ENCODE results near the gene SERPINE2.
A peak's percentile ranks its signal among the peaks of the same experiment; 100 is the strongest.

Gene SERPINE2

DNA sequence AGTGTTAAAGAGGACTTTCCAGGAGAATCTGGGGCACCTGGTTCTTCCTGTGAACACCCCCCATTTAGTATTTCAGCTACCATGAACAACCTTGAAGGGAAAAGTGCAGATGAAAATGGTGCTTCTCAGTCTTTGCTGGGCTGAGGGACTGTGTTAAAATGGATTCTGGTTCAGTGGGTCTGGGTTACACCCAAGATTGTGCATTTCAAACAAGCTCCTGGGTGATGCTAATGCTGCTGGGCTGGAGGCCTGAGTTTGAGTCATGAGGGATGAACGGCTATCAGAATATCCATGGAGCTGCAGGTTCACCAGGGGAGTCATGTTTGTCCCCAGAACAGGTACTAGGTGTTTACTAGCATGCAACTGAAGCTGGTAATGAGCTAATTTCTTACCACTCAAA, 57.8 kb downstream of the SERPINE2 start:
- Histone ChIP-seq H3K4me1 (ENCODE audit: control insufficient read depth, insufficient read depth, low read length, poor library complexity, severe bottlenecking) (no peaks in the 10 kb centered on the region), H3K9me3 (ENCODE audit: control insufficient read depth, low read length) (no peaks in the 10 kb centered on the region), H3K27ac (ENCODE audit: insufficient read depth, low read length, poor library complexity, severe bottlenecking) (no peak overlapping the region), H3K36me3 (ENCODE audit: control insufficient read depth, insufficient read depth, low read length) (no peaks in the 10 kb centered on the region), H3K27me3 (replicated peaks; ENCODE audit: control insufficient read depth, insufficient read depth, low read length, poor library complexity, severe bottlenecking) (no peaks in the 10 kb centered on the region), H3K4me3 (ENCODE audit: insufficient read depth, low read depth, low read length, poor library complexity, severe bottlenecking) (no peak overlapping the region)
- no peak for DNase-seq

DNA sequence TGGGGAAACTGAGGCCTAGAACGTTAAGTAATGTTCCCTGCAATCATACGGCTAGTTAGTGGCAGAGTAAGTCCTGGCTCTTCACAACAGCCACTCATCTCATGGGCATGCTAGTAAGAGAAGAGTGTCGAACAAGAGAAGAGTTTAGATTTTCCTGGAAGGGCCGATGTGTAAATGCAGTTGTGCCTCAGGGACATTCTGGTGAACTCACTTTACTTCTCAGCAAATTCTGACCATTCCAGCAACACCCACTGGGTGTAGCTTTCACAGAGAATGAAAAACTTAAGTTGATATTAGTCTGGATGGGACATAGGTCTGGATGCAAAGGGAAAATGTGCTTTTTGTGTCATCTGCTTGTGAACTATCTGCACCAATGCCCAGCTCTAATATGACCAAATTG, 58.3 kb downstream of the SERPINE2 start:
- no peak overlapping the region for H3K4me3 ChIP-seq (ENCODE audit: insufficient read depth, low read depth, low read length, poor library complexity, severe bottlenecking)
- no peaks in the 10 kb centered on the region for H3K36me3 ChIP-seq (ENCODE audit: control insufficient read depth, insufficient read depth, low read length)
- no peak overlapping the region for H3K27ac ChIP-seq (ENCODE audit: insufficient read depth, low read length, poor library complexity, severe bottlenecking)
- H3K4me1 ChIP-seq (ENCODE audit: control insufficient read depth, insufficient read depth, low read length, poor library complexity, severe bottlenecking) = no peaks in the 10 kb centered on the region
- H3K27me3 ChIP-seq (replicated peaks; ENCODE audit: control insufficient read depth, insufficient read depth, low read length, poor library complexity, severe bottlenecking) = no peaks in the 10 kb centered on the region
- no peak for DNase-seq
- H3K9me3 ChIP-seq (ENCODE audit: control insufficient read depth, low read length) = no peaks in the 10 kb centered on the region

DNA sequence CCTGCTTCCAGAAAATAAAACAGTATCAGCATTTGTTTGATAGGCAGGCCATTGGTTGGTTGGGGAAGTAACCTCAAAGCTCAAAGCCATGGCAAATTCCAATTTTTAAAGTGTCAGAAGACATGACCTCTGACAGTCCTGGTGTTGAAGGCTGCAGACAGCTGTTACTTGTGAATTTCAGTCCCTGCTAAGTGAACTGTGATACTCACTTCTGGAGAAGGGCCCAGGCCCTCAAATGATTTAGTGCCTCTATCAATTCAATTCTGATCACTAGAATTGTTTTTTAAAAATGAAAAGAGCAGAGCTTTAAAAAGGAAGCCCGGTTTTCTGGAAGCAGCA, 58.7 kb downstream of the SERPINE2 start:
- DNase-seq = no peak
- Histone ChIP-seq H3K27ac (ENCODE audit: insufficient read depth, low read length, poor library complexity, severe bottlenecking) (no peak overlapping the region), H3K9me3 (ENCODE audit: control insufficient read depth, low read length) (no peaks in the 10 kb centered on the region), H3K36me3 (ENCODE audit: control insufficient read depth, insufficient read depth, low read length) (no peaks in the 10 kb centered on the region), H3K27me3 (replicated peaks; ENCODE audit: control insufficient read depth, insufficient read depth, low read length, poor library complexity, severe bottlenecking) (no peaks in the 10 kb centered on the region), H3K4me1 (ENCODE audit: control insufficient read depth, insufficient read depth, low read length, poor library complexity, severe bottlenecking) (no peaks in the 10 kb centered on the region), H3K4me3 (ENCODE audit: insufficient read depth, low read depth, low read length, poor library complexity, severe bottlenecking) (no peak overlapping the region)

DNA sequence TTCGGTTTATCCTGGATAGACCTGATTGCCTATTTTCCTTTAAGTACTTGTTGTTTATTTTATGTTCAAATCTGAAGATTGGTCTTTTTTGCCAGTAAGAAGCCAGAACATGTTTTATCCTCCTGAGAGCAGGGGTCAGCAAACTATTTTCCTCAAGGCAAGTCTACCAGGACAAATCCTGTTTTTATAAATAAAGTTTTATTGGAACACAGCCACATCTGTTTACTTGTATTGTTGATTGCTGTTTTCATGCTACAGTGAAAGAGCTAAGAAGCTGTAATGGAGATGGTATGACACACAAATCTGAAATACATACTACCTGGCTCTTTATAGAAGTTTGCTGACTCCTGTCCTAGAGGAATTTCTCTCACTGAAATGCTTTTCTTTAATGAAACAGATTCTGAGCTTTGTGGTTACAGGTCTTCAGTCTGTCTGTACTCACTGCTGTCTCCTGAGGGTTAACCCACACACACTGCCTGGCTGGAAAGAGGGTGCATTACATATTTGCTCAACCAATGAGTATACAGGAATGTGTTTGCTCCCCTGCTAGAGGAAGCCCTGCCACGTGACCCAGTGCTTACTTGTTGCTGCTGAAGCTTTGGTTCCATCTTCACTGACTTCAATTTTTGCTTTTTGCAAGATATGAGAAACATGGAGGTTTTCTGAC, 59.2 kb downstream of the SERPINE2 start:
- Histone ChIP-seq H3K4me1 (ENCODE audit: control insufficient read depth, insufficient read depth, low read length, poor library complexity, severe bottlenecking) (no peaks in the 10 kb centered on the region), H3K27ac (ENCODE audit: insufficient read depth, low read length, poor library complexity, severe bottlenecking) (no peak overlapping the region), H3K27me3 (replicated peaks; ENCODE audit: control insufficient read depth, insufficient read depth, low read length, poor library complexity, severe bottlenecking) (no peaks in the 10 kb centered on the region), H3K9me3 (ENCODE audit: control insufficient read depth, low read length) (no peaks in the 10 kb centered on the region), H3K36me3 (ENCODE audit: control insufficient read depth, insufficient read depth, low read length) (no peaks in the 10 kb centered on the region), H3K4me3 (ENCODE audit: insufficient read depth, low read depth, low read length, poor library complexity, severe bottlenecking) (no peak overlapping the region)
- no peak for DNase-seq

DNA sequence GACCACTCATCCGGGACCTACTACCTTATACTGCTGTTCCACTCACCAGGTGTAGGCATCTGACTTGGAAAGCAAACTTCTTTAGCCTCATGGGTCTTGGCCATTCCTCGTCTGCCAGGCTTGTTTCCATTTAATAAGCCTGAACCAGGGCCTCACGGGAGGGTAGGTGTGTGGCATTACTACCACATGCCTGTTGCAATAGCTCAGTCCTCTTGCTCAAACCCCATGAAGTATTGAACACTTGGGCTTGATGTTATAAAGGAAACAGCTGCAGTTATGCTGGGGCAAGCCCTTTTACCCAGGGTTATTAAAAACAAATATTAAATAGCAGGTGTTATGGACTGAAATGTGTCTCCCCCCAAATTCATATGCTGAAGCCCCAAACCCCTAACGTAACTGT, 60.6 kb downstream of the SERPINE2 start:
- Histone ChIP-seq H3K4me1 (ENCODE audit: control insufficient read depth, insufficient read depth, low read length, poor library complexity, severe bottlenecking) (no peaks in the 10 kb centered on the region), H3K9me3 (ENCODE audit: control insufficient read depth, low read length) (no peaks in the 10 kb centered on the region), H3K27me3 (replicated peaks; ENCODE audit: control insufficient read depth, insufficient read depth, low read length, poor library complexity, severe bottlenecking) (no peaks in the 10 kb centered on the region), H3K27ac (ENCODE audit: insufficient read depth, low read length, poor library complexity, severe bottlenecking) (no peak overlapping the region), H3K36me3 (ENCODE audit: control insufficient read depth, insufficient read depth, low read length) (no peaks in the 10 kb centered on the region), H3K4me3 (ENCODE audit: insufficient read depth, low read depth, low read length, poor library complexity, severe bottlenecking) (no peak overlapping the region)
- DNase-seq = no peak

DNA sequence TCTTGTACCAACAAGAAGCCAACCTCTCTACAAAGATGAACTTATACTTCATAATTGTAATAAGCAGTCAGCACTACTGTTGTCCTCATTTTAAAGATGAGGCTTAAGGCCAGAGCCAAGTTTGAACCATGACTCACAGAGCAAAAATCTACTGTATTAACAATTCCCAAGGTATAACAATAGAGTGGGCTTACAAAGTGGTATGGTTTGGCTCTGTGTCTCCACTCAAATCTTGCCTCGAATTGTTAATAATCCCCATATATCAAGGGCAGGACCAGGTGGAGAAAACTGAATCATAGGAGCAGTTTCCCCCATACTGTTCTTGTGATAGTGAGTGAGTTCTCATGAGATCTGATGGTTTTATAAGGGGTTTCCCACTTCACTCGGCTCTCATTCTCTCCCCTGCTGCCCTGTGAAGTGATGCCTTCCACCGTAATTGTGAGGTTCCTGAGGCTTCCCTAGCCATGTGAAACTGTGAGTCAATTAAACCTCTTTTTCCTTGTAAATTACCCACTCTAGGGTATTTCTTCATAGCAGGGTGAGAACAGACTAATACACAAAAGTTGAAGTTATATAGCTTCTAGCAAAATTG, 62.4 kb downstream of the SERPINE2 start:
- no peaks in the 10 kb centered on the region for H3K36me3 ChIP-seq (ENCODE audit: control insufficient read depth, insufficient read depth, low read length)
- DNase-seq = no peak
- H3K27ac ChIP-seq (ENCODE audit: insufficient read depth, low read length, poor library complexity, severe bottlenecking) = no peak overlapping the region
- H3K27me3 ChIP-seq (replicated peaks; ENCODE audit: control insufficient read depth, insufficient read depth, low read length, poor library complexity, severe bottlenecking) = no peaks in the 10 kb centered on the region
- no peak overlapping the region for H3K4me3 ChIP-seq (ENCODE audit: insufficient read depth, low read depth, low read length, poor library complexity, severe bottlenecking)
- no peaks in the 10 kb centered on the region for H3K4me1 ChIP-seq (ENCODE audit: control insufficient read depth, insufficient read depth, low read length, poor library complexity, severe bottlenecking)
- H3K9me3 ChIP-seq (ENCODE audit: control insufficient read depth, low read length) = no peaks in the 10 kb centered on the region

DNA sequence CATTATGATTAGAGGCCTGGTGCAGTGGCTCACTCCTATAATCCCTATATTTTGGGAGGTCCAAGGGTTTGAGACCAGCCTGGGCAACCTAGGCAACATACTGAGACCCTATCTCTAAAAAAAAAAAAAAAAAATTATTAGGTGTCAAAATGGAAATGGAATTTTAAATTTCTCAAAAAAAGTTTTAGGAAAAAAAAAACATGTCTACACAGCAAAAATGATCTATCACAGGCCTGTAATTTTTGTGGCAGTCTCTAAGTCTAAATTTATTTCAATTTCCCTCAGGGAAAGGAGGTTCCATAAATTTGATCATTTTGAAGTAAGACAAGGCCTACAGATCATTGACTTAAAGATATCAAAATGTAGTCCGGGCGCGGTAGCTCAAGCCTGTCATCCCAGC, 65.5 kb downstream of the SERPINE2 start:
- Histone ChIP-seq H3K36me3 (ENCODE audit: control insufficient read depth, insufficient read depth, low read length) (peaks cover 1% of the 10 kb centered on the region), H3K9me3 (ENCODE audit: control insufficient read depth, low read length) (no peaks in the 10 kb centered on the region), H3K4me1 (ENCODE audit: control insufficient read depth, insufficient read depth, low read length, poor library complexity, severe bottlenecking) (no peaks in the 10 kb centered on the region), H3K4me3 (ENCODE audit: insufficient read depth, low read depth, low read length, poor library complexity, severe bottlenecking) (no peak overlapping the region), H3K27ac (ENCODE audit: insufficient read depth, low read length, poor library complexity, severe bottlenecking) (no peak overlapping the region), H3K27me3 (replicated peaks; ENCODE audit: control insufficient read depth, insufficient read depth, low read length, poor library complexity, severe bottlenecking) (no peaks in the 10 kb centered on the region)
- no peak for DNase-seq

DNA sequence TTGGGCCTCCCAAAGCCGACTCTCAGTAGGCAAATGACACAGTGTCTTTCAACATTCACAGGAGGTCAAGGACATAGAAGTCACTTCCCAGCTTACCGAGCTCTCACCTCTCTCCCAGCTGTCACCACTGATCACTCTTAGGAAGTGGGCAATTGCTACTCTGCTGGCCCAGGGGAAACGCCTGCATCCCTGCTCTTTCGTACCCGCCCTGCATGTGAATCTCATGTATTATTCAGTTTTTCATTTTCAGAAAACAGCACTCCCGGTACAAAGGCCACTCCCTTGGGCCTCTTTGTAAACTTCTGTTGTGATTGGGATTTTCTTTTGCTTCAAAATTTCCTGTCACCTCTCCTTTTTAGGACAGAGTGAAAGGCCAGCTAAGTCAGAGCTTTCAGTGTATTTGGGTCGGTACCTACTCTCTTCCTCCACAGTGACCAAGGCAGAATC, 66.4 kb downstream of the SERPINE2 start:
- no peaks in the 10 kb centered on the region for H3K9me3 ChIP-seq (ENCODE audit: control insufficient read depth, low read length)

DNA sequence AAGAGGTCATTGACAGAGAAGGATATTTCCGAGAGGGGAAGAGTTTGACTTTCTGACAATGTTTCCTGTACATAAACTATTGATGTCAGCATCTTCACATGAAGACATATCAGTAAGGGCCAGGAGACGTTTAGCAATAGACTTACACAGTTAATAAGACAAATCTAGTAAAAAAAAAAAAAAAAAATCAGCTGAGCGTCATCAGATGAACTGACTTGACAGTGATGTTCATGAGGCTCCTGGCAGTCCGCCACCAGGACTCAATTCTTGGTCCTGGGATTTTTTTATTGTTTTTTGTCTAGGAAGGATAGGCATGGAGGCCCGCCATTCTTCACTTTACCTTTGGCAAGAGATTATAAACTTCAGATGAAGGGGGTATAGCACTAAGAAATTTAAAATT, 67.4 kb downstream of the SERPINE2 start:
- H3K9me3 ChIP-seq (ENCODE audit: control insufficient read depth, low read length) = no peaks in the 10 kb centered on the region
- no peaks in the 10 kb centered on the region for H3K4me1 ChIP-seq (ENCODE audit: control insufficient read depth, insufficient read depth, low read length, poor library complexity, severe bottlenecking)
- no peak for DNase-seq
- H3K27me3 ChIP-seq (replicated peaks; ENCODE audit: control insufficient read depth, insufficient read depth, low read length, poor library complexity, severe bottlenecking) = no peaks in the 10 kb centered on the region
- peaks cover 19% of the 10 kb centered on the region for H3K36me3 ChIP-seq (ENCODE audit: control insufficient read depth, insufficient read depth, low read length)
- no peak overlapping the region for H3K4me3 ChIP-seq (ENCODE audit: insufficient read depth, low read depth, low read length, poor library complexity, severe bottlenecking)
- no peak overlapping the region for H3K27ac ChIP-seq (ENCODE audit: insufficient read depth, low read length, poor library complexity, severe bottlenecking)

More for the DNA sequence above, 66.4 kb downstream of the SERPINE2 start:
- Histone ChIP-seq H3K36me3 (ENCODE audit: control insufficient read depth, insufficient read depth, low read length) (peaks cover 10% of the 10 kb centered on the region), H3K4me1 (ENCODE audit: control insufficient read depth, insufficient read depth, low read length, poor library complexity, severe bottlenecking) (no peaks in the 10 kb centered on the region), H3K4me3 (ENCODE audit: insufficient read depth, low read depth, low read length, poor library complexity, severe bottlenecking) (no peak overlapping the region), H3K27me3 (replicated peaks; ENCODE audit: control insufficient read depth, insufficient read depth, low read length, poor library complexity, severe bottlenecking) (no peaks in the 10 kb centered on the region), H3K27ac (ENCODE audit: insufficient read depth, low read length, poor library complexity, severe bottlenecking) (no peak overlapping the region)
- no peak for DNase-seq

DNA sequence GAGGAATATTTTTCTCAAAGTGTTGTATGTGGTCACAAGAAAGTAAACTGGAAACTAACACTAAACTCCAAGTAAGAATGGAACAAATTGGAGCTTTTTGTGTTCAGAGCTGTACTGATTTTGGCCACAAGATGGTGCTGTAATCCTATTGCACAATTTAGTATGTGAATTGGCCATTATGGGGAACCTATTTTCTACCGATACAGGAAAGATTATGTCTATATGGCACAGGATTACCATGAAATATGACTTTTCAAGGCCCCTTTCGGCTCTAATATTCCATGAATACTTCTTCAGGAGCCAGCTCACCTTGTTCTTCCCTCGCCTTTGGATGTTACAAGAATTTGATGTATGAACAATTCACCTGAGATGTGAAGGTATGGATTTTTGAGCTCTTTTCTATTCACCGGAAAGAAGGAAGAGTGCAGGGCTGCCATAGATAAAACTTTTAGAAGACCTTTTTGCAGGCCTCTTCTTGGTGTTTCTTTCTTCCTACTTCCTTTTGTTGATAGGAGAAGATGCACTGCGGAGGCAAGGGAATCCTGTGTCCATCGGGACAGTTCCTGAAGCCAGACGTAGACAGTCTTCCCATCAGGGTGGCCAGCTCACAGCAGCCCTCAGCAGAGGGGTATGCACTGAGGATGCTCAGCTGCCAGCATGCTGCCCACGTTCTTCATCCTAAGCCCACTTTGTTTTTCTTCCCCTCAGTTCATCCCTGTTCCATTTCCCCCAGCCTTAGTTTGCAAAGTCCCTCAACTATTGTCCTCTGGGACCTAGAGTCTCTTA, 68.5 kb downstream of the SERPINE2 start:
- Histone ChIP-seq H3K9me3 (ENCODE audit: control insufficient read depth, low read length) (no peaks in the 10 kb centered on the region), H3K36me3 (ENCODE audit: control insufficient read depth, insufficient read depth, low read length) (peaks cover 24% of the 10 kb centered on the region), H3K4me1 (ENCODE audit: control insufficient read depth, insufficient read depth, low read length, poor library complexity, severe bottlenecking) (no peaks in the 10 kb centered on the region), H3K27ac (ENCODE audit: insufficient read depth, low read length, poor library complexity, severe bottlenecking) (no peak overlapping the region), H3K27me3 (replicated peaks; ENCODE audit: control insufficient read depth, insufficient read depth, low read length, poor library complexity, severe bottlenecking) (no peaks in the 10 kb centered on the region), H3K4me3 (ENCODE audit: insufficient read depth, low read depth, low read length, poor library complexity, severe bottlenecking) (no peak overlapping the region)
- DNase-seq = peak in 1 of 3 donors; percentile 31

Measured in effector memory CD4-positive, alpha-beta T cell (primary cell).